GM12872 (cell line): Measurements from ENCODE around the gene IGFLR1.

ENCODE experiments used
- CTCF ChIP-seq: IDR thresholded peaks from 3 replicates; pipeline ENCODE4 v1.5.1; 2011; ENCODE audit warnings: low read depth, mild to moderate bottlenecking, low read length, moderate library complexity; ENCODE audit not compliant: insufficient read depth

IGFLR1 gene

DNA sequence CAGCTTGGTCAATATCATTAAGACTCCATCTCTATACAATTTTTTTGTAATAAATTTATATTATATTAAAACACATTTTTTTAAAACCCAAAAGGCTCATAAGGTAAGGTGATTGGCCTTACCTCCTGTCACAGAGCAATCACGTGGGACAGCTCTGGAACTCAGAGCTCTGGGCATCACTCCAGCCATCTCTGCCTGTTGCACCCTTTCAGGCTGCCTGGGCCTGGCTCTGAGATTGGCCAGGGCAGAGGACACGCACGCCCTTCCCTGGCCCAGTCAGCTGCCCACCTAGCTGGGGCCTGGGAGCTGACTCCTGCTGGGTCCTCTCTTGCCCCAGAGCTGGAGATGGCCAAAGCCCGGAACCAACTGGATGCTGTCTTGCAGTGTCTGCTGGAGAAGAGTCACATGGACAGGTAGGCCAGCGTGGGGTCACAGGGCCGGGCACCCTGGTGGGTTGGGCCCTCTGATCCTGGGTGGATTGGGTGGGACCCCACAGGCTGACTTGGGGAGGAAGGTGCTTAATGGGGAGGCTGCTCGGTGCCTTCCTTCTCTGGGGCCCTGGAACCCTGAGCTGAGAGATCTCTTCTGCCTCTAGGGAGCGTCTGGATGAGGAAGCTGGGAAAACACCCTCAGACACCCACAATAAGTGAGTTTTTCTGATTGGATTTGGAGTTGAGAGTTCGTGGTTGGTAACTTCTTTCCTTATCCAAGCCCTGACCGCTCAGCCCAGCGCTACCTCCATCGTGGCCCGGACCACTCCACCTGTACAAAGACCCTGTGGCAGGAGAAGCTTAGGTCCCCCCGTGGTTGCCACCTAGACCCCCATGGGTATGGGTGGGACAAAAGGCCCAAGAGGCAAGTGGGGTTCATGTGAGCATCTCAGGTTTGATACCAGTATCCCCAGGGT lies 9.8 kb upstream of the IGFLR1 start:
- TF ChIP-seq CTCF: no peak

DNA sequence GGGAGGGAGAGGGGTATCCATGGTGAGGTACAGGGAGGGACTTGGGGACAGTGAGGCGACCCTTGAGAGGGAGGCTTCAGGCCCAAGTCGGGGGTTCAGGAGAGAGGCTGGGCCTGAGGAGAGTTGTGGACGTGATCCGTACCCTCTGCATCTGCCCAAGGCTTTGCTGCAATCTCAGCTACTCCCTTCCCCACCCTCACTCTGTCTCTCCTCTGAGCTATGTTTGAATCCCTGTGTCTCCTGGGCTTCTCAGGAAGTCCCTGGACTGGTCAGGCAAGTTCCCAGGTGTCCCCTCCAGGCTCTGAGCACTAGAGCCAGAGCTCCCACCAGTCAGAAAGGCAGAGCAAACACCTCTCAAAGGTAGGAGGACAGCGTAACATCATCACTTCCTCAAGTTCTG lies 7.9 kb upstream of the IGFLR1 start:
- TF ChIP-seq CTCF: no peak

- TF ChIP-seq CTCF: no peak
These were observed 6.1 kb upstream of the IGFLR1 start, which contains the start of gene LIN37 for GRCh38 chr19:35748106-35749020. Gene LIN37 (plus strand): TSS chr19:35748576. CDS start chr19:35748725, 149 bp downstream.

DNA sequence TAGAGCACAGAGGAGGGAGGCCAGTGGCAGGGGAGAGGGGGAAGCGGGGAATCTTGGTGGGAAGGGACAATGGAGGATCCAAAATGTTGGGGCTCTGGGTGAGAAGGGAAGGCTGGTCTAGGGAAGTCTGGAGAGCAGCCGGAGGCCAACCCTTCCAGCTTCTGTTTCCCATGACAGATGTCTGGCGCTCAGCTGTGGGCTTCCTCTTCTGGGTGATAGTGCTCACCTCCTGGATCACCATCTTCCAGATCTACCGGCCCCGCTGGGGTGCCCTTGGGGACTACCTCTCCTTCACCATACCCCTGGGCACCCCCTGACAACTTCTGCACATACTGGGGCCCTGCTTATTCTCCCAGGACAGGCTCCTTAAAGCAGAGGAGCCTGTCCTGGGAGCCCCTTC lies 4.3 kb upstream of the IGFLR1 start:
- TF ChIP-seq CTCF: no peak

- no peak for TF ChIP-seq CTCF
These were observed 3.8 kb upstream of the IGFLR1 start for GRCh38 chr19:35746087-35746462.

GRCh38 chr19:35745328-35746086 lies 3.3 kb upstream of the IGFLR1 start, which contains the start of the genes PSENEN and U2AF1L4:
Gene PSENEN (plus strand): TSS chr19:35745651. CDS start chr19:35745931, 280 bp downstream.
Gene U2AF1L4 (minus strand): TSS chr19:35745418. CDS start chr19:35745391, 27 bp downstream.
- no peak for TF ChIP-seq CTCF
